Ovary (tissue), 9 donors: ENCODE measurements around the gene BTN2A1. TPM values are rescaled to one million over a fixed set of nuclear protein-coding genes. Genes with fewer than 3 reads are reported as not detected.

Experiments
- DNase-seq, 5 donors: peaks; one replicate each; pipeline ENCODE4 v3.0.0-alpha.2; 2019 to 2020
- H3K27ac ChIP-seq, 2 donors: fragments of 200-600 bp; one replicate each; pipeline versions ENCODE4 v1.5.1 to v1.8.0; 2019 to 2022
- H3K27me3 ChIP-seq: fragments of 200-600 bp; one replicate; pipeline ENCODE4 v1.8.0; 2022
- H3K36me3 ChIP-seq: fragments of 200-600 bp; sonication (generic); one replicate; pipeline ENCODE4 v1.5.1; 2019
- H3K4me1 ChIP-seq: one replicate; pipeline ENCODE4 v1.8.1; 2013; ENCODE audit warnings: mild to moderate bottlenecking, moderate library complexity; ENCODE audit not compliant: insufficient read depth
- H3K4me3 ChIP-seq: fragments of 200-600 bp; sonication (generic); one replicate; pipeline ENCODE4 v1.5.1; 2017
- H3K9me3 ChIP-seq, 2 donors: fragments of 200-600 bp in 1 of 2; sonication (generic) in 1 of 2; one replicate each; pipeline versions ENCODE4 v1.5.1 to v1.8.1; 2013 to 2019; ENCODE audit warnings: mild to moderate bottlenecking in 1 of 2, moderate library complexity in 1 of 2
- CTCF ChIP-seq, 3 donors: fragments of 450-650 bp in 2 of 3; fragments of 200-600 bp in 1 of 3; IDR thresholded peaks; one replicate each; pipeline versions ENCODE4 v1.5.1 to v1.8.0; 2016 to 2022; ENCODE audit warnings: antibody characterized with exemption in 3 of 3, mild to moderate bottlenecking in 1 of 3
- EP300 ChIP-seq: sonication (generic); formaldehyde crosslinking; IDR thresholded peaks from one replicate; pipeline ENCODE4 v1.6.1; 2017; ENCODE audit warnings: antibody characterized with exemption
- POLR2A ChIP-seq: fragments of 450-650 bp; IDR thresholded peaks from one replicate; pipeline ENCODE4 v1.6.1; 2017; ENCODE audit warnings: antibody characterized with exemption, mild to moderate bottlenecking, moderate library complexity
- WGBS, 3 donors: extraction: QIAGEN DNeasy Blood & Tissue Kit in 1 of 3; methylation state at CpG; one replicate each; pipeline versions ENCODE4 v1.1.5 to v1.1.7; 2013 to 2017; 5-methylcytosine and 5-hydroxymethylcytosine counted together
- intact Hi-C, 4 donors: fragments of 100-400 bp; cut with DNase I; formaldehyde crosslinking; loops; one replicate each; pipeline versions ENCODE4 v1.11.0 to v1.15.1; 2022 to 2023
- polyA plus RNA-seq, 2 donors: library from polyadenylated mRNA; stranded (reverse); fragments of 200-250 nt in 1 of 2; fragments of 350-450 nt in 1 of 2; fragmentation: Illumina TruSeq in 1 of 2; extraction: RNeasy Lipid Tissue Mini Kit (QIAGEN cat#74804) in 1 of 2; gene quantifications; one replicate each; pipeline ENCODE4 v1.2.3, GENCODE V29; 2013 to 2014
- total RNA-seq, 7 donors: library from RNA; depleted of rRNA in 2 of 7; stranded (reverse); fragments of >200 nt in 2 of 7; fragmentation: NEBNext Ultra II Directional in 3 of 7; extraction: Animal tissue kit (Norgen Biotek cat#: 25700) in 3 of 7; gene quantifications; one replicate each; pipeline versions ENCODE4 v1.1.0 to v1.2.4, GENCODE V29; 2016 to 2023
- donor health status: DM: no; HTN: no; CAD: no; lungs with moderate emphysema.
- donor health status: DM: no; HTN: no; CAD: no.
- donor health status: Bipolar disorder and iron deficiency.
- donor health status: DM: yes; HTN: yes; CAD: no.
- donor health status: DM: no; HTN: no; CAD: no.
- donor health status: DM: yes; HTN: yes; CAD: no.

The BTN2A1 gene
- total and polyA plus RNA-seq, 9 donors, result 9.0 to 33.3 (median 18.8) TPM

GRCh38 chr6:26477426-26477825 lies 19.7 kb downstream of the BTN2A1 start:
- TF ChIP-seq POLR2A (no peak), EP300 (no peak)
- no peak for DNase-seq

GRCh38 chr6:26478100-26478984 lies 20.6 kb downstream of the BTN2A1 start:
- no peak overlapping the region for H3K27ac ChIP-seq
- 92 to 95% (median 93%) methylated on average over 2 of the region's 2 CpGs for WGBS, 3 donors
- no peak for DNase-seq
- no peak for TF ChIP-seq POLR2A
- no peak for TF ChIP-seq CTCF (IDR thresholded peaks at IDR 0.05)
- no peak for TF ChIP-seq EP300
- intact Hi-C loops, result no loop called here
- peaks cover 2% of the 10 kb centered on the region for H3K4me1 ChIP-seq
- no peaks in the 10 kb centered on the region for H3K9me3 ChIP-seq
- H3K36me3 ChIP-seq, result no peaks in the 10 kb centered on the region
- no peaks in the 10 kb centered on the region for H3K27me3 ChIP-seq
- no peak overlapping the region for H3K4me3 ChIP-seq

More at GRCh38 chr6:26477426-26477825, 19.7 kb downstream of the BTN2A1 start:
- H3K4me1 ChIP-seq, result peaks cover 2% of the 10 kb centered on the region
- H3K9me3 ChIP-seq, result no peaks in the 10 kb centered on the region
- intact Hi-C loops, result no loop called here
- H3K36me3 ChIP-seq, result no peaks in the 10 kb centered on the region
- no peaks in the 10 kb centered on the region for H3K27me3 ChIP-seq
- H3K4me3 ChIP-seq, result no peak overlapping the region
- 20 to 38% (median 29%) methylated on average over 1 of the region's 1 CpG for WGBS, 3 donors
- no peak overlapping the region for H3K27ac ChIP-seq

- Histone ChIP-seq H3K27ac (no peak overlapping the region), H3K4me3 (no peak overlapping the region), H3K9me3 (no peaks in the 10 kb centered on the region), H3K27me3 (no peaks in the 10 kb centered on the region), H3K4me1 (peaks cover 2% of the 10 kb centered on the region), H3K36me3 (no peaks in the 10 kb centered on the region)
- WGBS, 3 donors, result 74 to 83% (median 81%) methylated on average over 3 of the region's 3 CpGs
- DNase-seq, result no peak
- TF ChIP-seq EP300 (no peak), POLR2A (no peak), CTCF (IDR thresholded peaks at IDR 0.05) (no peak)
- intact Hi-C loops, result no loop called here
Observed at GRCh38 chr6:26478985-26479278, 21.2 kb downstream of the BTN2A1 start.

- no peak for DNase-seq
- no peak overlapping the region for H3K27ac ChIP-seq
- TF ChIP-seq POLR2A, result no peak
- no peak for TF ChIP-seq CTCF (IDR thresholded peaks at IDR 0.05)
- no peak for TF ChIP-seq EP300
- H3K9me3 ChIP-seq, result no peaks in the 10 kb centered on the region
- intact Hi-C loops, result no loop called here
- whole genome bisulfite sequencing, 3 donors, result 95 to 98% (median 97%) methylated on average over 4 of the region's 4 CpGs
- no peaks in the 10 kb centered on the region for H3K36me3 ChIP-seq
- H3K27me3 ChIP-seq, result no peaks in the 10 kb centered on the region
- no peaks in the 10 kb centered on the region for H3K4me1 ChIP-seq
- no peak overlapping the region for H3K4me3 ChIP-seq
Observed at GRCh38 chr6:26482338-26482737, 24.6 kb downstream of the BTN2A1 start.

- intact Hi-C loops, result no loop called here
- H3K27ac ChIP-seq, result no peak overlapping the region
- H3K4me1 ChIP-seq, result no peaks in the 10 kb centered on the region
- no peaks in the 10 kb centered on the region for H3K36me3 ChIP-seq
- no peaks in the 10 kb centered on the region for H3K9me3 ChIP-seq
- H3K4me3 ChIP-seq, result no peak overlapping the region
- WGBS, 3 donors, result 93 to 95% (median 94%) methylated on average over 3 of the region's 3 CpGs
- no peak for DNase-seq
- H3K27me3 ChIP-seq, result no peaks in the 10 kb centered on the region
- TF ChIP-seq POLR2A (no peak), EP300 (no peak), CTCF (IDR thresholded peaks at IDR 0.05) (no peak)
Observed at GRCh38 chr6:26483727-26484126, 26.0 kb downstream of the BTN2A1 start.
